Activated CD8-positive, alpha-beta memory T cell treated with anti-CD3 and anti-CD28 coated beads for 1 hour (primary cell): Measurements from ENCODE around the gene SDK2.

ENCODE experiments used
- DNase-seq, 2 donors: peaks; one replicate each; pipeline ENCODE4 v3.0.0-alpha.2; 2020; ENCODE audit warnings: low read depth in 1 of 2; ENCODE audit errors: extremely low read depth in 1 of 2

Gene SDK2

GRCh38 chr17:73644145-73645049, at the start of gene SDK2:
TSS of gene SDK2 (minus strand) at chr17:73644445. CDS start at chr17:73644088, 357 bp downstream.
- DNase-seq: no peak

- no peak for DNase-seq
Observed at GRCh38 chr17:73693071-73693470, 48.8 kb upstream of the SDK2 start.

GRCh38 chr17:73691321-73691766, 47.1 kb upstream of the SDK2 start:
- DNase-seq: no peak

- DNase-seq: no peak
Observed at GRCh38 chr17:73690676-73691075, 46.4 kb upstream of the SDK2 start.

GRCh38 chr17:73689596-73690275, 45.5 kb upstream of the SDK2 start:
- no peak for DNase-seq

GRCh38 chr17:73686961-73687360, 42.7 kb upstream of the SDK2 start:
- DNase-seq: no peak

GRCh38 chr17:73686126-73686525, 41.9 kb upstream of the SDK2 start:
- no peak for DNase-seq

- no peak for DNase-seq
Observed at GRCh38 chr17:73684183-73684582, 39.9 kb upstream of the SDK2 start.

- DNase-seq: no peak
Observed at GRCh38 chr17:73683771-73684170, 39.5 kb upstream of the SDK2 start.

GRCh38 chr17:73681946-73682345, 37.7 kb upstream of the SDK2 start:
- DNase-seq: no peak

GRCh38 chr17:73679476-73679875, 35.2 kb upstream of the SDK2 start:
- no peak for DNase-seq

- DNase-seq: no peak
Observed at GRCh38 chr17:73678999-73679398, 34.8 kb upstream of the SDK2 start.

- no peak for DNase-seq
Observed at GRCh38 chr17:73669771-73670170, 25.5 kb upstream of the SDK2 start.

GRCh38 chr17:73667181-73667959, 23.1 kb upstream of the SDK2 start:
- no peak for DNase-seq

GRCh38 chr17:73663614-73664013, 19.4 kb upstream of the SDK2 start:
- no peak for DNase-seq

GRCh38 chr17:73660366-73660765, 16.1 kb upstream of the SDK2 start:
- no peak for DNase-seq

- no peak for DNase-seq
Observed at GRCh38 chr17:73658821-73659515, 14.7 kb upstream of the SDK2 start.

- DNase-seq: no peak
Observed at GRCh38 chr17:73657473-73658116, 13.3 kb upstream of the SDK2 start.

GRCh38 chr17:73654241-73654640, 10.0 kb upstream of the SDK2 start:
- no peak for DNase-seq

- no peak for DNase-seq
Observed at GRCh38 chr17:73653810-73654209, 9.6 kb upstream of the SDK2 start.
